GM21717 (cell line): Measurements from ENCODE around the gene SMIM38.

Experiments
- ATAC-seq: cut with Tn5 transposase; IDR thresholded peaks from one replicate; pipeline ENCODE4 v1.9.1; 2021; ENCODE audit warnings: mild to moderate bottlenecking, moderate library complexity; ENCODE audit not compliant: unreplicated experiment

Gene SMIM38

DNA sequence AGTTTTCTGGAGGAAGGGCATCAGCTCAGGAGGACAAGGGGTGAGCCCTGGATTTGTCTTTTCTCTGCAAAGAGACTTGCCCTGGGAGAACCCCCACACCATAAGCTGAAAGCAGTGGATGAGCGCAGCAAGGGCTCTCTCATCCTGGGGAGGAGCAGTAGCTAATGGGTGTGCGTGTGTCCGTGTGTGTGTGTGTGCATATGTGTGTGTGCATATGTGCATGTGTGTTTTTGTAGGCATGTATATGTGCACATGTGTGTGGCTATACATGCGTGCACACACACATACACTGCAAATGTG is 45.3 kb downstream of the SMIM38 start:
- ATAC-seq: no peak

- no peak for ATAC-seq
Observed at GRCh38 chr11:69201764-69202370, 46.1 kb downstream of the SMIM38 start.

GRCh38 chr11:69202511-69203221 is 46.9 kb downstream of the SMIM38 start:
- ATAC-seq: no peak

DNA sequence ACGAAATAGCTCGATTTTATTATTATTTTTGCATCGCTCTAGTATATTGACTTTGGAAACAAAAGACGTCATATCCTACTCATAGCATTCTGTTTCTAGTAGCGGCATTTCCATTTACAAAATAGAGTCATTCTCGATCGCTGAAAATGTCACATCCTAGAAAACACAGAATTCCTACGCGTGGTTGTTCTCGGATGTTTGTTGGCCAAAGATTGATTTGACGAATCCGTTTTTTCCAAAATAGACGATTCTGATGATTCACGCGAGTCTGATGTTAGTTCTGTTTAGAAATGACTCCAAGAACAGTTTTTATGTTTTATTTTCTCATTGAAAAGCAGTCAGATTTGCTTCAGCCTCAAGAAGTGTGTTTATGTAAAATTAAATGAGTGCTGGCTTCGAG is 47.6 kb downstream of the SMIM38 start:
- ATAC-seq: no peak

GRCh38 chr11:69203901-69204245 is 48.1 kb downstream of the SMIM38 start:
- ATAC-seq: no peak

- no peak for ATAC-seq
Observed at GRCh38 chr11:69204246-69204940, 48.7 kb downstream of the SMIM38 start.

DNA sequence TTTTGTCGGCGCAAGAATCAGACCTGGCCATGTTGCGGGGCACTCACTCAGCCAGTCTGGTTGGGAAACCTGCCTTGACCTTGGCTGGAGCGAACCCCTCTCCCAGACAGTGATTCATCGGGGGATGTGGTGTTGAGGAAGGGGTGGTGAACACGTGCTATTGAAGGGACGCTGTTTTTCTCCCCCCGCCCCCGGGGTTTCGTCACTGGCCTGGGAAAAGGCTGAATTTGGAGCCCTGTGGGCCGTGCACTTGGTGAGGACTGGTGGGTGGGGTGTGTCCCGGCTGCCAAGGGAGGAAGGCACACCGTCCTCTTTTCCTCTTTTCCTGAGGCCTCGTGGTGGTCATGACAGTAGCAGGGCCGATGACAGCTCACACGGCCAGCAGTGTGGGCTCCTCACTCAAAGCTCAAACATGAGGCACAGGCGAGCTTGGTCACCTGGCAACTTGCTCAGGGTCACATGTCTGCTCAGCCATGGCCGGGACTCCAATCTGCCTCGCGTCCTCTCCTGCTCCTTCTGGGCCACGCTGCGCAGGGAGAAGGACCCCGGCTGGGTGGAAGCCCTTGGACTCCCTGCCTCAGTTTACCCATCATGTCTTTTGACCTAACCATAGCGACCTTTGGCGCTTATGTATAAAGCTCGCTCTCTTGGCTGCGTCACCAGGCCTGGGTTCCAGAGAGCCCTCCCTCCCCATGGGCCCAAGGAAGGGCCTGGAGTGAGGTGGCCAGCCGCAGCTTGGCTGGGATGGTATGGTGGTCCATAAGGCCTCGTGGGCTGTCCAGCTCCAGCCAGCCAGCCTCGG is 49.4 kb downstream of the SMIM38 start:
- ATAC-seq: no peak
